ENCODE results near the gene MED15. TPM values are rescaled to one million over a fixed set of nuclear protein-coding genes. Genes with fewer than 3 reads are reported as not detected.

The MED15 gene
- total and polyA plus RNA-seq, 2 experiments from 2014 or later = 29.2 to 43.5 TPM

DNA sequence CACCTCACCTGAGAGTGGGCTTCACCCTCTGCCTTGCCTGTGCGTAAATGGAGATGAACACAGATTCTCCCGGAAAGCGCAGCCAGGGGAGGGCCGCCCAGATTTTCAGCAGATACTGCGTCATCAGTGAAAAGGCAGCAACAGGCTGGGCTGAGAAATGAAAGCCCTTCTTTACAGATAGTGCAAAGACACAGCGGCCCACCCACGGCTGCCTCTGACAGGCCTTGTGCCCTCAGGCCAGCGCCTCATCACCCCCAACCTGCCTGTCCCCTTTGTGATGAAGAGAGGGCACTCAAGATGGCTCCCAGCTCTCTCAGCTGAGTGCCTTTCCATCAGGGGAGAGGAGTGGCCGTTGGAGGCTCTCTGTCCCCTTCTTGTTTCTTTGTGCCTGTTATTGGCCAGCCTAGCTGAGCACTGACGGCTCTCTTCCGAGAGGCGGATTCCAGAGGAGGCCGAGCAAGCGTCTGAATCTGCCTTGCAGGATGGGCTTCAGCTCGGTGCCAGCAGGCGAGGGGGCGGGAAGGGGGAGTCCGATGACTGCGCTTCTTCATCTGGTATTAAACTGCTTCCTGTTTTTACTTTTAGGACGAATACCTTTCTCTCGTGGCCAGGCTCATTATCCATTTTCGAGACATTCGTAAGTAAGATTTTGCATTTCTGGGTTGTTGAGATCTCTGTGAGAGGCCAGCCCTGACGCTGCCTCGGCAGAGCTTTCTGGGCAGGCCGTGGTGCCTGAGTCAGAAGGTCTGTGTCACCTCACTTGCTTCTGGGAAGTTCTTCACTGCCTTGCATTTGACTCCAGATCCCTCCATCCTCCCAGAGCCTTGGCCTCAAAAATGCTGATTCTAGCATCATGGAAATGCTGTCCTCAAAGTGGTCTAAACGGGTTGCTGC is 43.7 kb downstream of the MED15 start:
- Histone ChIP-seq H3K4me1 (ENCODE audit: insufficient read depth) (peaks cover 4% of the 10 kb centered on the region; the same call in 1 of the 2 replicates), H4K20me1 (replicated peaks; ENCODE audit: insufficient read depth) (peaks cover 15% of the 10 kb centered on the region), H3K4me2 (0 out of 2 replicates have a peak overlapping the region, but pooled peaks have one; percentile 26), H3F3A (replicated peaks; ENCODE audit: low read depth) (no peaks in the 10 kb centered on the region), H3K79me2 (replicated peaks; ENCODE audit: insufficient read depth) (peaks cover 43% of the 10 kb centered on the region), H3K27me3 (ENCODE audit: insufficient read depth) (no peaks in the 10 kb centered on the region), H2AFZ (no peak overlapping the region), H3K4me3 (no peak overlapping the region), H3K27ac (ENCODE audit: low read depth) (peak overlapping the region; percentile 59; the same call in 1 of the 2 replicates), H3K9me2 (ENCODE audit: insufficient read depth) (no peaks in the 10 kb centered on the region), H3K36me3 (ENCODE audit: insufficient read depth) (no peaks in the 10 kb centered on the region)
- peaks cover 30% of the 10 kb centered on the region for H3K4me1 Mint-ChIP-seq
- TF ChIP-seq, protein P1, sequence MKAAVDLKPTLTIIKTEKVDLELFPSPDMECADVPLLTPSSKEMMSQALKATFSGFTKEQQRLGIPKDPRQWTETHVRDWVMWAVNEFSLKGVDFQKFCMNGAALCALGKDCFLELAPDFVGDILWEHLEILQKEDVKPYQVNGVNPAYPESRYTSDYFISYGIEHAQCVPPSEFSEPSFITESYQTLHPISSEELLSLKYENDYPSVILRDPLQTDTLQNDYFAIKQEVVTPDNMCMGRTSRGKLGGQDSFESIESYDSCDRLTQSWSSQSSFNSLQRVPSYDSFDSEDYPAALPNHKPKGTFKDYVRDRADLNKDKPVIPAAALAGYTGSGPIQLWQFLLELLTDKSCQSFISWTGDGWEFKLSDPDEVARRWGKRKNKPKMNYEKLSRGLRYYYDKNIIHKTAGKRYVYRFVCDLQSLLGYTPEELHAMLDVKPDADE (IDR thresholded peaks at IDR 0.05) = no peak
- TF ChIP-seq NANOG (IDR thresholded peaks at IDR 0.05; ENCODE audit: borderline replicate concordance) (no peak), EZH2phosphoT487 (IDR thresholded peaks at IDR 0.05; ENCODE audit: unreplicated experiment) (no peak), CREB1 (CRISPR knock-in tag; IDR thresholded peaks at IDR 0.05; ENCODE audit: low read depth) (no peak), EZH2 (IDR thresholded peaks at IDR 0.05; ENCODE audit: low read depth, unreplicated experiment) (no peak), ZNF114 (CRISPR knock-in tag; IDR thresholded peaks at IDR 0.05) (no peak), STAT1 (IDR thresholded peaks at IDR 0.05; ENCODE audit: unreplicated experiment) (no peak), JUNB (IDR thresholded peaks at IDR 0.05; ENCODE audit: unreplicated experiment) (no peak), POLR2AphosphoS5 (IDR thresholded peaks at IDR 0.05; ENCODE audit: low read depth) (no peak), ZNF331 (CRISPR knock-in tag; IDR thresholded peaks at IDR 0.05; ENCODE audit: low read depth) (no peak)
- TF ChIP-seq, protein P2, sequence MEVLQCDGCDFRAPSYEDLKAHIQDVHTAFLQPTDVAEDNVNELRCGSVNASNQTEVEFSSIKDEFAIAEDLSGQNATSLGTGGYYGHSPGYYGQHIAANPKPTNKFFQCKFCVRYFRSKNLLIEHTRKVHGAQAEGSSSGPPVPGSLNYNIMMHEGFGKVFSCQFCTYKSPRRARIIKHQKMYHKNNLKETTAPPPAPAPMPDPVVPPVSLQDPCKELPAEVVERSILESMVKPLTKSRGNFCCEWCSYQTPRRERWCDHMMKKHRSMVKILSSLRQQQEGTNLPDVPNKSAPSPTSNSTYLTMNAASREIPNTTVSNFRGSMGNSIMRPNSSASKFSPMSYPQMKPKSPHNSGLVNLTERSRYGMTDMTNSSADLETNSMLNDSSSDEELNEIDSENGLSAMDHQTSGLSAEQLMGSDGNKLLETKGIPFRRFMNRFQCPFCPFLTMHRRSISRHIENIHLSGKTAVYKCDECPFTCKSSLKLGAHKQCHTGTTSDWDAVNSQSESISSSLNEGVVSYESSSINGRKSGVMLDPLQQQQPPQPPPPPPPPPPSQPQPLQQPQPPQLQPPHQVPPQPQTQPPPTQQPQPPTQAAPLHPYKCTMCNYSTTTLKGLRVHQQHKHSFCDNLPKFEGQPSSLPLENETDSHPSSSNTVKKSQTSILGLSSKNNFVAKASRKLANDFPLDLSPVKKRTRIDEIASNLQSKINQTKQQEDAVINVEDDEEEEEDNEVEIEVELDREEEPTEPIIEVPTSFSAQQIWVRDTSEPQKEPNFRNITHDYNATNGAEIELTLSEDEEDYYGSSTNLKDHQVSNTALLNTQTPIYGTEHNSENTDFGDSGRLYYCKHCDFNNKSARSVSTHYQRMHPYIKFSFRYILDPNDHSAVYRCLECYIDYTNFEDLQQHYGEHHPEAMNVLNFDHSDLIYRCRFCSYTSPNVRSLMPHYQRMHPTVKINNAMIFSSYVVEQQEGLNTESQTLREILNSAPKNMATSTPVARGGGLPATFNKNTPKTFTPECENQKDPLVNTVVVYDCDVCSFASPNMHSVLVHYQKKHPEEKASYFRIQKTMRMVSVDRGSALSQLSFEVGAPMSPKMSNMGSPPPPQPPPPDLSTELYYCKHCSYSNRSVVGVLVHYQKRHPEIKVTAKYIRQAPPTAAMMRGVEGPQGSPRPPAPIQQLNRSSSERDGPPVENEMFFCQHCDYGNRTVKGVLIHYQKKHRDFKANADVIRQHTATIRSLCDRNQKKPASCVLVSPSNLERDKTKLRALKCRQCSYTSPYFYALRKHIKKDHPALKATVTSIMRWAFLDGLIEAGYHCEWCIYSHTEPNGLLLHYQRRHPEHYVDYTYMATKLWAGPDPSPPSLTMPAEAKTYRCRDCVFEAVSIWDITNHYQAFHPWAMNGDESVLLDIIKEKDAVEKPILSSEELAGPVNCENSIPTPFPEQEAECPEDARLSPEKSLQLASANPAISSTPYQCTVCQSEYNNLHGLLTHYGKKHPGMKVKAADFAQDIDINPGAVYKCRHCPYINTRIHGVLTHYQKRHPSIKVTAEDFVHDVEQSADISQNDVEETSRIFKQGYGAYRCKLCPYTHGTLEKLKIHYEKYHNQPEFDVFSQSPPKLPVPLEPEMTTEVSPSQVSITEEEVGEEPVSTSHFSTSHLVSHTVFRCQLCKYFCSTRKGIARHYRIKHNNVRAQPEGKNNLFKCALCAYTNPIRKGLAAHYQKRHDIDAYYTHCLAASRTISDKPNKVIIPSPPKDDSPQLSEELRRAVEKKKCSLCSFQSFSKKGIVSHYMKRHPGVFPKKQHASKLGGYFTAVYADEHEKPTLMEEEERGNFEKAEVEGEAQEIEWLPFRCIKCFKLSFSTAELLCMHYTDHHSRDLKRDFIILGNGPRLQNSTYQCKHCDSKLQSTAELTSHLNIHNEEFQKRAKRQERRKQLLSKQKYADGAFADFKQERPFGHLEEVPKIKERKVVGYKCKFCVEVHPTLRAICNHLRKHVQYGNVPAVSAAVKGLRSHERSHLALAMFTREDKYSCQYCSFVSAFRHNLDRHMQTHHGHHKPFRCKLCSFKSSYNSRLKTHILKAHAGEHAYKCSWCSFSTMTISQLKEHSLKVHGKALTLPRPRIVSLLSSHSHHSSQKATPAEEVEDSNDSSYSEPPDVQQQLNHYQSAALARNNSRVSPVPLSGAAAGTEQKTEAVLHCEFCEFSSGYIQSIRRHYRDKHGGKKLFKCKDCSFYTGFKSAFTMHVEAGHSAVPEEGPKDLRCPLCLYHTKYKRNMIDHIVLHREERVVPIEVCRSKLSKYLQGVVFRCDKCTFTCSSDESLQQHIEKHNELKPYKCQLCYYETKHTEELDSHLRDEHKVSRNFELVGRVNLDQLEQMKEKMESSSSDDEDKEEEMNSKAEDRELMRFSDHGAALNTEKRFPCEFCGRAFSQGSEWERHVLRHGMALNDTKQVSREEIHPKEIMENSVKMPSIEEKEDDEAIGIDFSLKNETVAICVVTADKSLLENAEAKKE (CRISPR knock-in tag; IDR thresholded peaks at IDR 0.05) = no peak
- TF ChIP-seq, protein P3, sequence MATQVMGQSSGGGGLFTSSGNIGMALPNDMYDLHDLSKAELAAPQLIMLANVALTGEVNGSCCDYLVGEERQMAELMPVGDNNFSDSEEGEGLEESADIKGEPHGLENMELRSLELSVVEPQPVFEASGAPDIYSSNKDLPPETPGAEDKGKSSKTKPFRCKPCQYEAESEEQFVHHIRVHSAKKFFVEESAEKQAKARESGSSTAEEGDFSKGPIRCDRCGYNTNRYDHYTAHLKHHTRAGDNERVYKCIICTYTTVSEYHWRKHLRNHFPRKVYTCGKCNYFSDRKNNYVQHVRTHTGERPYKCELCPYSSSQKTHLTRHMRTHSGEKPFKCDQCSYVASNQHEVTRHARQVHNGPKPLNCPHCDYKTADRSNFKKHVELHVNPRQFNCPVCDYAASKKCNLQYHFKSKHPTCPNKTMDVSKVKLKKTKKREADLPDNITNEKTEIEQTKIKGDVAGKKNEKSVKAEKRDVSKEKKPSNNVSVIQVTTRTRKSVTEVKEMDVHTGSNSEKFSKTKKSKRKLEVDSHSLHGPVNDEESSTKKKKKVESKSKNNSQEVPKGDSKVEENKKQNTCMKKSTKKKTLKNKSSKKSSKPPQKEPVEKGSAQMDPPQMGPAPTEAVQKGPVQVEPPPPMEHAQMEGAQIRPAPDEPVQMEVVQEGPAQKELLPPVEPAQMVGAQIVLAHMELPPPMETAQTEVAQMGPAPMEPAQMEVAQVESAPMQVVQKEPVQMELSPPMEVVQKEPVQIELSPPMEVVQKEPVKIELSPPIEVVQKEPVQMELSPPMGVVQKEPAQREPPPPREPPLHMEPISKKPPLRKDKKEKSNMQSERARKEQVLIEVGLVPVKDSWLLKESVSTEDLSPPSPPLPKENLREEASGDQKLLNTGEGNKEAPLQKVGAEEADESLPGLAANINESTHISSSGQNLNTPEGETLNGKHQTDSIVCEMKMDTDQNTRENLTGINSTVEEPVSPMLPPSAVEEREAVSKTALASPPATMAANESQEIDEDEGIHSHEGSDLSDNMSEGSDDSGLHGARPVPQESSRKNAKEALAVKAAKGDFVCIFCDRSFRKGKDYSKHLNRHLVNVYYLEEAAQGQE (IDR thresholded peaks at IDR 0.05; ENCODE audit: unreplicated experiment) = no peak
- TF ChIP-seq, protein P4, sequence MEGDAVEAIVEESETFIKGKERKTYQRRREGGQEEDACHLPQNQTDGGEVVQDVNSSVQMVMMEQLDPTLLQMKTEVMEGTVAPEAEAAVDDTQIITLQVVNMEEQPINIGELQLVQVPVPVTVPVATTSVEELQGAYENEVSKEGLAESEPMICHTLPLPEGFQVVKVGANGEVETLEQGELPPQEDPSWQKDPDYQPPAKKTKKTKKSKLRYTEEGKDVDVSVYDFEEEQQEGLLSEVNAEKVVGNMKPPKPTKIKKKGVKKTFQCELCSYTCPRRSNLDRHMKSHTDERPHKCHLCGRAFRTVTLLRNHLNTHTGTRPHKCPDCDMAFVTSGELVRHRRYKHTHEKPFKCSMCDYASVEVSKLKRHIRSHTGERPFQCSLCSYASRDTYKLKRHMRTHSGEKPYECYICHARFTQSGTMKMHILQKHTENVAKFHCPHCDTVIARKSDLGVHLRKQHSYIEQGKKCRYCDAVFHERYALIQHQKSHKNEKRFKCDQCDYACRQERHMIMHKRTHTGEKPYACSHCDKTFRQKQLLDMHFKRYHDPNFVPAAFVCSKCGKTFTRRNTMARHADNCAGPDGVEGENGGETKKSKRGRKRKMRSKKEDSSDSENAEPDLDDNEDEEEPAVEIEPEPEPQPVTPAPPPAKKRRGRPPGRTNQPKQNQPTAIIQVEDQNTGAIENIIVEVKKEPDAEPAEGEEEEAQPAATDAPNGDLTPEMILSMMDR (conservative IDR thresholded peaks at IDR 0.05; ENCODE audit: low read depth in 2 of 2) = no peak
- H3K9me3 Mint-ChIP-seq = no peaks in the 10 kb centered on the region
- H3K4me3 Mint-ChIP-seq = no peak overlapping the region
- DNase-seq (ENCODE audit: low spot score) (peak; percentile 52), ATAC-seq (peak; percentile 75)
- peaks cover 9% of the 10 kb centered on the region for H3K27me3 Mint-ChIP-seq (ENCODE audit: insufficient read depth, low read depth, poor library complexity)
- peak overlapping the region; percentile 82 for H3K27ac Mint-ChIP-seq
- H3K36me3 Mint-ChIP-seq (ENCODE audit: low read depth) = peaks cover 18% of the 10 kb centered on the region
